Measurements from ENCODE around the gene RAB40C.
A peak's percentile ranks its signal among the peaks of the same experiment; 100 is the strongest.

The RAB40C gene

DNA sequence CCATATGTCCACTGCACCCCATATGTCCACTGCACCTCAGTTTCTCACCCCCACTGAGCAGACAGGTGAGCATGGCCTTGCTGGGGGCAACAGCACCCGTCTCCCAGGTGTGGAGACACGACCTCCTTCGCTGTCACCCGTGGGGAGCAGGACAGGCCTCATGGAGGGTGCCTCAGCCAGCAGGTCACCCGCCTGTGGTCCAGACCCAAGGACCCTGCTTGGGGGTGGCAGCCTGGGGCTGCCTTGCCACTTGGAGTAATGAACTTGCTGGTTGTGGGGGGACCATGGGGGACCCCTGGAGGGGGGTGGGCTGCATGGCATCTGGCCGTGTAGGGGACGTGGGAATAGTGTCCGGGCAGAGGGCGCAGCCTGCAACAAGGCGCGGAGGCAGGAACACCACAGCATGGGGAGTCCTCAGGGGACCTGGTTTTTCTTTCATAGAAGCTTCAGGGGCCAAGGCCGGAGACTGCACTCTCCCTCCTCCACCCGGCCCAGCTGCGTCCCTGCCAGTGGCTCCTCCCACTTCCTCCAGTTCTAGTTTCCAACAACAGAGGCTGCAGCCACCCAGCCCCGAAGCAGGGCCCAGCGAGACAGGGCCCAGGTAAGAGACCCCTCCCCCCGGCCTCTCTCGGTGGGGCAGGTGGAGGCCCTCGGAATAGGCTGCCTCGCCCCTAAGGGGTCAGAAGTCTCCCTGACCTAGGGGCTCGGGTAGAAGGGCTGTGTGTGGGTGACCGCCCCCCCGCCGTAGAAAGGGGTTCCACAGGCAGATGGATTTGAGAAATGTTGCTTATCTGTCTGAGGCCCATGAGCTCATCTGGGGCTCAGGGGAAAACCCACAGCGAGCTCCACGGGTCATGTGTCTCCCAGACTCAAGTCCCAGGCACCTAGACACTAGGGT lies 23.1 kb upstream of the RAB40C start, which contains the start of gene NHLRC4:
Gene NHLRC4 (plus strand): TSS at position 531 of the 898 bp plus-strand sequence. CDS start 1,043 bp downstream, outside the sequence.
- H3K27ac ChIP-seq: peak within 1 kb of the TSS; percentile 70
- TF ChIP-seq, protein P1, sequence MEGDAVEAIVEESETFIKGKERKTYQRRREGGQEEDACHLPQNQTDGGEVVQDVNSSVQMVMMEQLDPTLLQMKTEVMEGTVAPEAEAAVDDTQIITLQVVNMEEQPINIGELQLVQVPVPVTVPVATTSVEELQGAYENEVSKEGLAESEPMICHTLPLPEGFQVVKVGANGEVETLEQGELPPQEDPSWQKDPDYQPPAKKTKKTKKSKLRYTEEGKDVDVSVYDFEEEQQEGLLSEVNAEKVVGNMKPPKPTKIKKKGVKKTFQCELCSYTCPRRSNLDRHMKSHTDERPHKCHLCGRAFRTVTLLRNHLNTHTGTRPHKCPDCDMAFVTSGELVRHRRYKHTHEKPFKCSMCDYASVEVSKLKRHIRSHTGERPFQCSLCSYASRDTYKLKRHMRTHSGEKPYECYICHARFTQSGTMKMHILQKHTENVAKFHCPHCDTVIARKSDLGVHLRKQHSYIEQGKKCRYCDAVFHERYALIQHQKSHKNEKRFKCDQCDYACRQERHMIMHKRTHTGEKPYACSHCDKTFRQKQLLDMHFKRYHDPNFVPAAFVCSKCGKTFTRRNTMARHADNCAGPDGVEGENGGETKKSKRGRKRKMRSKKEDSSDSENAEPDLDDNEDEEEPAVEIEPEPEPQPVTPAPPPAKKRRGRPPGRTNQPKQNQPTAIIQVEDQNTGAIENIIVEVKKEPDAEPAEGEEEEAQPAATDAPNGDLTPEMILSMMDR (IDR thresholded peaks at IDR 0.05): no peak
- no peak for TF ChIP-seq ZFX (IDR thresholded peaks at IDR 0.05; ENCODE audit: borderline replicate concordance)

DNA sequence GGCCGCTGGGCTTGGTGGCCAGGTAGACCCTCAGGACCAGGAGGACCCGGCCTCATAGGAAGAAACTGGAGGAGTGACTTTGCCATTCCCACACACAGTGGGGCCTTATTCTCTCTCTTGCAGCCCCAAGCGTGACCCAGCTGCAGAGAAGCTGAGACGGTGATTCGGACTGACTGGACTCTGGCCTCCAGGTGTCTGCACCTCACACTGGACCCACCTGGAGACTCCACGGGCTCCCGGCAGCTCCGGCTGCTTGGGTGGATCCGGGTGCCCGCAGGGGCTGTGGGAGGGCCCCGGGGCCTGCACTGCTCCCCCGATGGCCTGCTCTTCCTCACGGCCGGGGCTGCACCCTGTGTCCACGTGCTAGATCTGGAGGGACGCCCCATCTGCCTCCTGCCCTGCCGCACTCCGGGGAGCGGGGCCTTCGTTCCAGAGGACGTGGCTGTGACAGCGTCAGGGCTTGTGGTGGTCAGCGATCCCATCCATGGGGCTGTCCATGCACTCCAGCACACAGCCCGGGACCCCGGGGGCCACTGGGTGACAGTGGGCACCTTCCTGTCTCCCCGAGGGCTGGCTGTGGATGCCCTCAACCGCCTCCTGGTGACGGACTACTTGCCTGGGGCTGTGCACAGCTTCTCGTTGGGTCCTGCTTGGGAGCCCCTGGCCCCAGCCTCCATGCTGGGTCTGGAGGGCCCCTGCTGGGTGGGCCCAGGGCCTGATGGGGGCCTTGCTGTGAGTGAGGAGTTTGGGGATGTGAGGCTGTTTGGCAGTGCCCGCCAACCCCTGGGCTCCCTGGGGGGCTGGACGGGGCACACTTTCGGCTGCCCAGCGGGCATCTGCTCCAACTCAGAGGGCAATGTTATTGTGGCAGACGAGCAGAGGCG lies 22.3 kb upstream of the RAB40C start:
- peak overlapping the region; percentile 70 for H3K27ac ChIP-seq
- no peak for TF ChIP-seq ZFX (IDR thresholded peaks at IDR 0.05; ENCODE audit: borderline replicate concordance)
- TF ChIP-seq, protein P1 (IDR thresholded peaks at IDR 0.05): no peak

DNA sequence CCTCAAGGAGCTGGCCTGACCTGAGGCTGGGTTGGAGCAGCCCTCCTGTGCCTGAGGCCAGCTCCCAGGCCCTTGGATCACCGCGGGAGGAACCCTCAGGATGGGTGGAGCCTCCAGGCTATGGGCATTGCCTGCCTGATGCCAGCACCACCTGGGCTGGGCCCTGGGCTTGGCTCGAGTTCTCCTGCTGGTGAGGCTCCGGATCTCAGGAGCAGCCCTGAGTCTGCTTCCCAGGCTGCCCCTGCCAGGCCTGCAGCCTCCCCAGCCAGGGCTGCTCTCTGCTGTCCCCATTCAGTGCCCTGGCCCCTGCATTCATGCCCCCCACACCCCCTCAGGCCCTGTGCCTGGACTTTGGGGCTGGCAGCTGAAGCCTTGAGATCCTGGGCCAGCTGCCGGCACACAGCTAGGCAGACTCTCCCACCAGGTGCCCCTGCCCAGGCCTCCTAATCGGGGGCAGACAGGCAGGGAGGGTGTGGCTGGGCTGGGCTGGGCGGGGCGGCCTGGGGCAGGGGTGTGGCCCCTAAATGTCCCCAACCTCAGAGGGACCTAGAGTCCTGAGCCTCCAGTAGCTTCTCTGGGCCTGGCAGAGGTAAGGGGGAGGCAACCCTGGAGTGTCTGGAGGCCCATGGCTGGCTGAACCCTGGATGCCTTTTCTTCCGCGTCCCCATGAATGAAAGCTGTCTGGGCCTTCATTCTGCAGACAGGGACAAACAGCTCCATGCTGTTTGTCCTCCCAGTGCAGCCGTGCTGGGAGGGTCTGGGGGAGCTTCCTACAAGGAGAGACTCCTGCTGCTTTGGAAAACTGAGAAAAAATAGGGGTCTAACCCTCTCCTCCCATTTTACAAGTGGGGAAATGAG lies 21.2 kb upstream of the RAB40C start:
- TF ChIP-seq, protein P1 (IDR thresholded peaks at IDR 0.05): no peak
- no peak for TF ChIP-seq ZFX (IDR thresholded peaks at IDR 0.05; ENCODE audit: borderline replicate concordance)
- peak overlapping the region; percentile 70 for H3K27ac ChIP-seq

DNA sequence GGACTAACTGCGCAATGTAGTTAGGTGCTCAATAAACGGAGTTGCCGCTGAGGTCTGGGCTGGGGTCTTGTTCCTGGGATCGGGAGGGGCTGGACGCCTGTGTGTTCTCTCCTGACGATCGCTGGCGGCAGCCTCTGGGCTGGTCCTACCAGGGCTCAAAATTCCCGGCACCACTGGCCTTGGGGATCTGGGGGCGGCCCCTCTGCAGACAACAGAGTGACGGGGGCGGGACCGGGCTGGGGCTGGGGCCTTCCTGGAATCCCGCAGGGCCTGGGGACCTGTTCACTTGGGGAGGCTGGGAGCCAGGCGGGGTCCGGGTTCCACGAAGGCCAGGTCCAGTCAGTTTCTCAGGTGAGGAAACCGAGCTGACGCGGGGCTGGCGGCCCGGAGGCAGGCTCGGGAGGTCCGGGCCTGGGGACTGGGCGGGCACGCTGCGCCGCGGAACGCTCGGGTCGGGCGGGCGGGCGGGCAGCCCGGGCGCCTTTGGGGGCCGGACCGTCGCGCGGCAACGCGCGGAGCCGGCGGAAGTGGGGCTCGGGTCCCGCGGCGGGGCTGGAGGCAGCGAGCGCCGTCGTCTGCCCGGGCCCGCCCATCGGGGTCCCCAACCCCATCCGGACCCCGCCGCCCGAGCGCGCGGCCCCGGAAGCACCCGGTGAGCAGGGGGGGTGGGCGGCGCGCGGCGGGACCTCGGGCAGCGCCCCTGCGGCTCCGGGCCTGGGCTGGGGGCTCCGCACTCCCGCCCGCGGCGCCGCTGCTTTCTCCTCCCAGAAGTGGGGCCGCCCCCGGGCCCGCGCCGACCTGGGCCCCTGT lies 20.2 kb upstream of the RAB40C start, which contains the start of gene PIGQ:
Gene PIGQ (plus strand): TSS at position 524 of the 810 bp plus-strand sequence. CDS start 4,107 bp downstream, outside the sequence.
- TF ChIP-seq, protein P1 (IDR thresholded peaks at IDR 0.05): no peak
- no peak for TF ChIP-seq ZFX (IDR thresholded peaks at IDR 0.05; ENCODE audit: borderline replicate concordance)
- peak within 1 kb of the TSS; percentile 70 for H3K27ac ChIP-seq

DNA sequence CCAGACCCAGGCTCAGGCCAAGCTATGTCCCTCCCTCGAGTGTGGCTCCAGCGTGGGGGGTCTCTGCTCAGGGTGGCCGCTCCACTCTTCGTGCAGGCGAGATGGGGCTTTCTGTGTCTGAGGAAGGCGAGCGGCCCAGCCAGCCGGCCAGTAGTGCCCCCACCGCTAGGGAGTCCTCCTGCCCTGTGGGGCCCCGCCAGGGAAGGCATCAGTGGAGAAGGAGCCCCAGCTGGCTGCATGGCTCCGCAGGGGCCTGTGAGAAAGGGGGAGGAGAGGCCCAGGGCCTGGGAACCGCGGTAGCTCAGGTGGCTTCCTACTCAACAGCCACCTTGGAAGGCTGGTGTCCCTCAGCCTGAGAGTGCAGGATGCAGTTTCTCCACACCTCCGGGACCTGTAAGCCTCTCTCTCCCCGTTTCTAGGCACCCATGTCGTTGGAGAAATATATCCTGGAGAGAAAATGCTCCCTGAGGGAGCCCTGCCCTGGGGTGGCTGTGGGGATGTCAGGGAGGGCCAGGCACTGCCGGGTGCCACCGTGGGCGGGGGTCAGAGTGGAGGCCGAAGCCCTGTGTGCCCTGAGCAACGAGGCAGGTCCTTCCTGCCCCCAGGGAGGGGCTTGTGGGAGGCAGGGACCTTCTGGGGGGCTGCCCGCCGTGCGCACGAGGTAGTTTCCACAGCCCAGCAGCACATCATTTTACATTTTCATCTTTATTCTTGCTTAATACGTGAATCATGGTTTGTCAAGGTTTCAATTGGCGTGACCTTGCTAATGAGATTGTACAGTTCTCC lies 16.8 kb upstream of the RAB40C start:
- H3K27ac ChIP-seq: no peak overlapping the region
- TF ChIP-seq, protein P1 (IDR thresholded peaks at IDR 0.05): no peak
- no peak for TF ChIP-seq ZFX (IDR thresholded peaks at IDR 0.05; ENCODE audit: borderline replicate concordance)

Data from 22Rv1 (cell line).